Neural progenitor cell (in vitro differentiated cells): ENCODE results near the gene SYTL2. TPM values are rescaled to one million over a fixed set of nuclear protein-coding genes. Genes with fewer than 3 reads are reported as not detected.

ENCODE experiments used
- DNase-seq: peaks from one replicate; pipeline ENCODE4 v3.0.0-alpha.2; 2016; ENCODE audit warnings: low spot score
- H2AFZ ChIP-seq: fragments of 200-600 bp; sonication (generic); replicated peaks from 2 replicates; pipeline ENCODE4 v1.6.1; 2016; ENCODE audit warnings: antibody characterized with exemption
- H3F3A ChIP-seq: fragments of 200-600 bp; sonication (generic); 2 replicates; pipeline ENCODE4 v1.6.1; 2016; ENCODE audit warnings: antibody characterized with exemption, low read depth
- H3K27ac ChIP-seq: fragments of 200-600 bp; sonication (generic); 2 replicates; pipeline ENCODE4 v1.5.1; 2016; ENCODE audit warnings: mild to moderate bottlenecking
- H3K27me3 ChIP-seq: fragments of 200-600 bp; sonication (generic); 2 replicates; pipeline ENCODE4 v1.6.1; 2016; ENCODE audit warnings: mild to moderate bottlenecking, moderate library complexity
- H3K36me3 ChIP-seq: fragments of 200-600 bp; sonication (generic); 2 replicates; pipeline ENCODE4 v1.5.1; 2016
- H3K4me1 ChIP-seq: fragments of 200-600 bp; sonication (generic); 2 replicates; pipeline ENCODE4 v1.6.1; 2016; ENCODE audit warnings: mixed run types
- H3K4me2 ChIP-seq: fragments of 200-600 bp; sonication (generic); 2 replicates; pipeline ENCODE4 v1.6.1; 2016
- H3K4me3 ChIP-seq: fragments of 200-600 bp; sonication (generic); 2 replicates; pipeline ENCODE4 v1.5.1; 2016
- H3K79me2 ChIP-seq: fragments of 200-600 bp; sonication (generic); 2 replicates; pipeline ENCODE4 v1.6.1; 2016; ENCODE audit warnings: low read depth
- H3K9ac ChIP-seq: fragments of 200-600 bp; sonication (generic); 2 replicates; pipeline ENCODE4 v1.6.1; 2016
- H3K9me3 ChIP-seq: fragments of 200-600 bp; sonication (generic); 2 replicates; pipeline ENCODE4 v1.5.1; 2016; ENCODE audit warnings: low read depth
- H4K20me1 ChIP-seq: fragments of 200-600 bp; sonication (generic); 2 replicates; pipeline ENCODE4 v1.6.1; 2016; ENCODE audit warnings: low read depth
- H3K27ac Mint-ChIP-seq: 3 replicates; pipeline ENCODE4 v1.8.0; 2021; ENCODE audit warnings: mixed read lengths
- H3K27me3 Mint-ChIP-seq: 2 replicates; pipeline ENCODE4 v1.8.0; 2022; ENCODE audit warnings: low read depth, mild to moderate bottlenecking, inconsistent platforms, moderate library complexity, mixed read lengths; ENCODE audit not compliant: insufficient read depth
- H3K36me3 Mint-ChIP-seq: 3 replicates; pipeline ENCODE4 v1.8.0; 2021; ENCODE audit warnings: mixed read lengths
- H3K4me1 Mint-ChIP-seq: 3 replicates; pipeline ENCODE4 v1.8.0; 2021; ENCODE audit warnings: mixed read lengths
- H3K4me3 Mint-ChIP-seq: 3 replicates; pipeline ENCODE4 v1.8.0; 2021; ENCODE audit warnings: mild to moderate bottlenecking, moderate library complexity, mixed read lengths
- H3K9me3 Mint-ChIP-seq: 3 replicates; pipeline ENCODE4 v1.8.0; 2020; ENCODE audit warnings: mixed read lengths
- CTCF ChIP-seq: fragments of 200-600 bp; sonication (generic); IDR thresholded peaks from 2 replicates; pipeline ENCODE4 v1.5.1; 2017; ENCODE audit warnings: antibody characterized with exemption, mild to moderate bottlenecking
- EZH2 ChIP-seq: fragments of 200-600 bp; sonication (generic); IDR thresholded peaks from 2 replicates; pipeline ENCODE4 v1.6.1; 2017; ENCODE audit warnings: antibody characterized with exemption, mild to moderate bottlenecking, moderate library complexity
- EZH2phosphoT487 ChIP-seq: fragments of 200-600 bp; sonication (generic); IDR thresholded peaks from 2 replicates; pipeline ENCODE4 v1.6.1; 2017; ENCODE audit warnings: antibody characterized with exemption
- total RNA-seq: library from RNA; depleted of rRNA; stranded (reverse); fragments of >200 nt; gene quantifications from 2 replicates; pipeline ENCODE4 v1.2.3, GENCODE V29; 2015; ENCODE audit warnings: low replicate concordance

SYTL2 gene
- total RNA-seq, 1 donor from 2014 or later: 34.1 TPM

- Histone ChIP-seq H3K79me2 (no peaks in the 10 kb centered on the region), H3K27ac (no peak overlapping the region), H3K9ac (no peak overlapping the region), H3K36me3 (no peaks in the 10 kb centered on the region), H3K4me2 (no peak overlapping the region), H3K9me3 (no peaks in the 10 kb centered on the region), H3F3A (no peaks in the 10 kb centered on the region), H2AFZ (no peak overlapping the region), H3K27me3 (no peaks in the 10 kb centered on the region), H4K20me1 (no peaks in the 10 kb centered on the region), H3K4me1 (peaks cover 16% of the 10 kb centered on the region), H3K4me3 (no peak overlapping the region)
- no peak overlapping the region for H3K4me3 Mint-ChIP-seq
- DNase-seq: no peak
- H3K36me3 Mint-ChIP-seq: no peaks in the 10 kb centered on the region
- no peaks in the 10 kb centered on the region for H3K9me3 Mint-ChIP-seq
- H3K27ac Mint-ChIP-seq: no peak overlapping the region
- H3K27me3 Mint-ChIP-seq: peaks cover 2% of the 10 kb centered on the region
- no peak for TF ChIP-seq EZH2phosphoT487
- TF ChIP-seq EZH2: no peak
- no peak for TF ChIP-seq CTCF
- H3K4me1 Mint-ChIP-seq: no peaks in the 10 kb centered on the region
Measured at GRCh38 chr11:85758026-85758425, 52.9 kb downstream of the SYTL2 start.

- Histone ChIP-seq H3K27ac (no peak overlapping the region), H3K4me1 (peaks cover 16% of the 10 kb centered on the region), H2AFZ (no peak overlapping the region), H3K27me3 (no peaks in the 10 kb centered on the region), H3K4me3 (no peak overlapping the region), H3F3A (no peaks in the 10 kb centered on the region), H3K9ac (no peak overlapping the region), H3K79me2 (no peaks in the 10 kb centered on the region), H3K36me3 (no peaks in the 10 kb centered on the region), H3K9me3 (no peaks in the 10 kb centered on the region), H3K4me2 (no peak overlapping the region), H4K20me1 (no peaks in the 10 kb centered on the region)
- TF ChIP-seq EZH2phosphoT487: no peak
- no peak for TF ChIP-seq EZH2
- TF ChIP-seq CTCF: no peak
- H3K27ac Mint-ChIP-seq: no peak overlapping the region
- no peak overlapping the region for H3K4me3 Mint-ChIP-seq
- H3K27me3 Mint-ChIP-seq: peaks cover 2% of the 10 kb centered on the region
- H3K9me3 Mint-ChIP-seq: no peaks in the 10 kb centered on the region
- DNase-seq: no peak
- no peaks in the 10 kb centered on the region for H3K4me1 Mint-ChIP-seq
- no peaks in the 10 kb centered on the region for H3K36me3 Mint-ChIP-seq
Measured at GRCh38 chr11:85756401-85757200, 54.3 kb downstream of the SYTL2 start.

- Histone ChIP-seq H3K9me3 (no peaks in the 10 kb centered on the region), H3K4me3 (no peak overlapping the region), H3K27ac (no peak overlapping the region), H3K36me3 (no peaks in the 10 kb centered on the region), H3K4me1 (peaks cover 16% of the 10 kb centered on the region), H3K4me2 (no peak overlapping the region), H3K79me2 (no peaks in the 10 kb centered on the region), H3F3A (no peaks in the 10 kb centered on the region), H3K27me3 (no peaks in the 10 kb centered on the region), H3K9ac (no peak overlapping the region), H4K20me1 (no peaks in the 10 kb centered on the region), H2AFZ (no peak overlapping the region)
- no peak overlapping the region for H3K4me3 Mint-ChIP-seq
- no peak for DNase-seq
- H3K27me3 Mint-ChIP-seq: peaks cover 2% of the 10 kb centered on the region
- H3K27ac Mint-ChIP-seq: no peak overlapping the region
- no peaks in the 10 kb centered on the region for H3K9me3 Mint-ChIP-seq
- TF ChIP-seq EZH2 (no peak), CTCF (no peak), EZH2phosphoT487 (no peak)
- no peaks in the 10 kb centered on the region for H3K4me1 Mint-ChIP-seq
- H3K36me3 Mint-ChIP-seq: no peaks in the 10 kb centered on the region
Measured at GRCh38 chr11:85755701-85756100, 55.2 kb downstream of the SYTL2 start.
